Testis (tissue), 3 donors: ENCODE data around the gene SLC35D2. TPM values are rescaled to one million over a fixed set of nuclear protein-coding genes. Genes with fewer than 3 reads are reported as not detected.
A peak's percentile ranks its signal among the peaks of the same experiment; 100 is the strongest.

ENCODE experiments used
- DNase-seq: peaks from one replicate; pipeline ENCODE4 v3.0.0-alpha.2; 2019
- H3K27ac ChIP-seq, 2 donors: fragments of 200-600 bp; sonication (generic); one replicate each; pipeline ENCODE4 v1.5.1; 2019
- H3K27me3 ChIP-seq: fragments of 200-600 bp; sonication (generic); one replicate; pipeline ENCODE4 v1.5.1; 2019
- H3K36me3 ChIP-seq: fragments of 200-600 bp; sonication (generic); one replicate; pipeline ENCODE4 v1.5.1; 2017; ENCODE audit warnings: low read depth; ENCODE audit errors: missing control alignments
- H3K4me1 ChIP-seq: fragments of 200-600 bp; sonication (generic); one replicate; pipeline ENCODE4 v1.5.1; 2019
- H3K4me3 ChIP-seq, 2 donors: fragments of 200-600 bp; sonication (generic); one replicate each; pipeline ENCODE4 v1.5.1; 2017 to 2019
- H3K9me3 ChIP-seq: fragments of 200-600 bp; sonication (generic); one replicate; pipeline ENCODE4 v1.5.1; 2017
- CTCF ChIP-seq, 3 experiments: fragments of 450-650 bp in 2 of 3; fragments of 200-600 bp in 1 of 3; sonication (generic) in 1 of 3; IDR thresholded peaks; one replicate each; pipeline ENCODE4 v1.5.1; 2016 to 2019; ENCODE audit warnings: antibody characterized with exemption in 3 of 3, mild to moderate bottlenecking in 2 of 3, moderate library complexity in 1 of 3
- POLR2A ChIP-seq: fragments of 450-650 bp; IDR thresholded peaks from one replicate; pipeline ENCODE4 v1.6.1; 2017; ENCODE audit warnings: antibody characterized with exemption, mild to moderate bottlenecking, moderate library complexity
- WGBS, 2 donors: methylation state at CpG; one replicate each; pipeline ENCODE4 v1.1.5; 2018; 5-methylcytosine and 5-hydroxymethylcytosine counted together
- intact Hi-C: fragments of 100-400 bp; cut with DNase I; formaldehyde crosslinking; loops from one replicate; pipeline ENCODE4 v1.15.1; 2023; ENCODE audit warnings: low total_unique reads
- polyA plus RNA-seq: library from polyadenylated mRNA; stranded (reverse); fragments of 350-450 nt; fragmentation: Illumina TruSeq; extraction: RNeasy Lipid Tissue Mini Kit (QIAGEN cat#74804); gene quantifications from one replicate; pipeline ENCODE4 v1.2.3, GENCODE V29; 2014; ENCODE audit warnings: low read depth, low replicate concordance; ENCODE audit not compliant: insufficient read depth
- total RNA-seq, 2 donors: library from RNA; depleted of rRNA; stranded (reverse); fragments of >200 nt; gene quantifications; one replicate each; pipeline ENCODE4 v1.2.3, GENCODE V29; 2016

SLC35D2 gene
- total and polyA plus RNA-seq, 3 donors from 2014 or later: 18.4 to 34.2 (median 26.5) TPM

DNA sequence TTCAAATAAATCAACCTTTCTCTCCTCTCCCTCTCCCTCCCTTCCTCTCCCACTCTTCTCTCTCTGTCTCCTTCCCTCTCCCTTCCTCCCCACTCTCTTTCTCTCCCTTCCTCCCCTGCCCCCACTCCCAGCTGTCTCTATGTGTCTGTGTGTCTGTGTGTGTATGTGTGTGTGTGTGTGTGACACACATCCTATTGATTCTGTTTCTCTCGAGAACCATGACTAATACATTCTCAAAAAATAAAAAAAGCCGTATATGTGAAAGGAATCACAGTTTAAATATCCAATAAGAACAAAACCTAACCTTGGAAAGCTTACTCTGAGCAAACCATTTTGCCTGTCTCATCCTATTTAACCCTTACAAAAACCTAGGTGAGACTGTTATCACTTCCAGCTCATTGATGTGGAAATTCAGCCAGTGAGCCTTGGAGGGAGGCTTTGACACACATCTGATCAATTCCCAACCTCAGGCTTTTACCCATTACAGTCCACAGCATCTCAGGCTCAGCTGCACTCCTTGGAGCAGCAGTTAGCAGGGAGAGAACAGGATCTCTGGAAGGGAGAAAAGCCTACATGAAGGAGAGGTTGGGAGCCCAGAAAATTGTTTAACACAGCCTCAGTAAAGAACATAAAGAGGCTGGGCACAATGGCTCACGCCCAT lies 89.9 kb downstream of the SLC35D2 start:
- peaks cover 29% of the 10 kb centered on the region for H3K4me1 ChIP-seq
- H3K36me3 ChIP-seq: no peaks in the 10 kb centered on the region
- peak overlapping the region; percentile 67 to 86 for H3K27ac ChIP-seq
- no peaks in the 10 kb centered on the region for H3K27me3 ChIP-seq
- intact Hi-C loops: no loop called here
- 38 to 46% methylated on average over 3 of the region's 3 CpGs for WGBS, 2 donors
- no peak for TF ChIP-seq CTCF (IDR thresholded peaks at IDR 0.05)
- no peak for TF ChIP-seq POLR2A
- no peak for DNase-seq
- H3K9me3 ChIP-seq: no peaks in the 10 kb centered on the region
- H3K4me3 ChIP-seq: no peak overlapping the region

GRCh38 chr9:96289392-96289791 lies 94.1 kb downstream of the SLC35D2 start:
- DNase-seq: no peak
- TF ChIP-seq CTCF (IDR thresholded peaks at IDR 0.05) (no peak), POLR2A (no peak)
- intact Hi-C loops: no loop called here
- Histone ChIP-seq H3K27ac (no peak overlapping the region), H3K4me3 (no peak overlapping the region), H3K4me1 (peaks cover 15% of the 10 kb centered on the region), H3K36me3 (no peaks in the 10 kb centered on the region), H3K27me3 (no peaks in the 10 kb centered on the region), H3K9me3 (no peaks in the 10 kb centered on the region)
- 73 to 88% methylated on average over 2 of the region's 2 CpGs for WGBS, 2 donors

DNA sequence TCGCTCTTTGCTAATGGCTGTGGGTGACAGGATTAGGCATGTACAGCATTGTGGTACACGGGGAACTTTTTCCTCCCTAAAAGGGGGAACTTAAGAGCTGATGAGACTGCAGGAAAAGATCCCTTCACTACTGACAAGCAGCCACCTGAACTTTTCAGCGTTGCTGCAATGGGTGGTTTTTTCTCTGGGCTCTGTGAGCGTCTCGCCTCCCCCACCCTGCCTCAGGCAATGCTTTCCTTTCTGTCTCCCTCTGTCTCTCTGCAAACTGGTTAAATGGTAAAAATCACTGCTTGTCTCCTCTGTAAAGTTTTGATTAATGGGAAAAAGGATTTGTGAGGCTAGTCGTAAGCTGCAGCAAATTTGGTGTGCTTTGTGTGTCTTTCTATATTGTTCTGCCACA lies 101.9 kb downstream of the SLC35D2 start:
- Histone ChIP-seq H3K4me3 (no peak overlapping the region), H3K36me3 (no peaks in the 10 kb centered on the region), H3K4me1 (no peaks in the 10 kb centered on the region), H3K27me3 (no peaks in the 10 kb centered on the region), H3K27ac (no peak overlapping the region), H3K9me3 (no peaks in the 10 kb centered on the region)
- 91% methylated on average over 6 of the region's 6 CpGs for WGBS, 2 donors
- no peak for DNase-seq
- TF ChIP-seq CTCF (IDR thresholded peaks at IDR 0.05) (no peak), POLR2A (no peak)
- intact Hi-C loops: no loop called here

DNA sequence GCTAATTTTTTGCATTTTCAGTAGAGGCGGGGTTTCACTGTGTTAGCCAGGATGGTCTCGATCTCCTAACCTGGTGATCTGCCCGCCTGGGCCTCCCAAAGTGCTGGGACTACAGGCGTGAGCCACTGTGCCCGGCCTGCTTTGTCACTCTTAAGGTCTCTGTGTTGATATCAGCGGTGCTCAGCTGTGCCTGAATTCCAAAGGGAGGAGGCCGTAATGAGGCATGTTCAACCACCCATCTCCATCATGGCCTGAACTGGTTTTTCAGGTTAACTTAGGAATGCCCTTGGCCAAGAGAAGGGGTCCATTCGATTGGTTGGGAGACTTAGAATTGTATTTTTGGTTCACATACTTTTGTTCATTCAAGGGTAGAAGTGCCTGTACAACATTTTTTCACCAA lies 103.6 kb downstream of the SLC35D2 start:
- Histone ChIP-seq H3K27ac (no peak overlapping the region), H3K36me3 (no peaks in the 10 kb centered on the region), H3K4me1 (no peaks in the 10 kb centered on the region), H3K27me3 (no peaks in the 10 kb centered on the region), H3K4me3 (no peak overlapping the region), H3K9me3 (no peaks in the 10 kb centered on the region)
- TF ChIP-seq POLR2A (no peak), CTCF (IDR thresholded peaks at IDR 0.05) (no peak)
- intact Hi-C loops: no loop called here
- no peak for DNase-seq
- WGBS, 2 donors: 95 to 96% methylated on average over 8 of the region's 8 CpGs

DNA sequence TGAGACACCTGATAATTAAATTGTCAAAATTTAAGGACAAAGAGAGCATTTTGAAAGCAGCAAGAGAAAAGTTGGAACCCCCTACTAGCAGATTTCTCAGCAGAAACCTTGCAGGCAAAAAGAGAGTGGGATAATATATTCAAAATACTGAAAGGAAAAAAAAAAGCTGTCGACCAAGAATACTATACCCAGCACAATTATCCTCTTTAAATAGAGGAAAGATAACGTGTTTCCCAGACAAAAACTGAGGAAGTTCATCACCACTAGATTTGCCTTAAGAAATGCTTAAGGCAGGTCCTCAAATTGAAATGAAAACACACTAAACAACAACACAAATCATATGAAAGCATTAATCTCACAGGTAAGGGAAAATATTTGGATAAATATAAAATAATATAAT lies 108.6 kb downstream of the SLC35D2 start:
- Histone ChIP-seq H3K27me3 (no peaks in the 10 kb centered on the region), H3K4me1 (no peaks in the 10 kb centered on the region), H3K9me3 (no peaks in the 10 kb centered on the region), H3K36me3 (no peaks in the 10 kb centered on the region), H3K27ac (no peak overlapping the region), H3K4me3 (no peak overlapping the region)
- no peak for DNase-seq
- intact Hi-C loops: no loop called here
- 80 to 89% methylated on average over 2 of the region's 2 CpGs for WGBS, 2 donors
- TF ChIP-seq POLR2A (no peak), CTCF (IDR thresholded peaks at IDR 0.05) (no peak)
